ENCODE measurements around the gene PLIN3. TPM values are rescaled to one million over a fixed set of nuclear protein-coding genes. Genes with fewer than 3 reads are reported as not detected.
"Not testable (repeated sequence)": the region's sequence is repeated elsewhere in the genome, so short reads cannot be mapped to it uniquely, and the experiment has no call there.

Gene PLIN3
- total RNA-seq, 1 experiment from 2014 or later = 36.9 TPM

DNA sequence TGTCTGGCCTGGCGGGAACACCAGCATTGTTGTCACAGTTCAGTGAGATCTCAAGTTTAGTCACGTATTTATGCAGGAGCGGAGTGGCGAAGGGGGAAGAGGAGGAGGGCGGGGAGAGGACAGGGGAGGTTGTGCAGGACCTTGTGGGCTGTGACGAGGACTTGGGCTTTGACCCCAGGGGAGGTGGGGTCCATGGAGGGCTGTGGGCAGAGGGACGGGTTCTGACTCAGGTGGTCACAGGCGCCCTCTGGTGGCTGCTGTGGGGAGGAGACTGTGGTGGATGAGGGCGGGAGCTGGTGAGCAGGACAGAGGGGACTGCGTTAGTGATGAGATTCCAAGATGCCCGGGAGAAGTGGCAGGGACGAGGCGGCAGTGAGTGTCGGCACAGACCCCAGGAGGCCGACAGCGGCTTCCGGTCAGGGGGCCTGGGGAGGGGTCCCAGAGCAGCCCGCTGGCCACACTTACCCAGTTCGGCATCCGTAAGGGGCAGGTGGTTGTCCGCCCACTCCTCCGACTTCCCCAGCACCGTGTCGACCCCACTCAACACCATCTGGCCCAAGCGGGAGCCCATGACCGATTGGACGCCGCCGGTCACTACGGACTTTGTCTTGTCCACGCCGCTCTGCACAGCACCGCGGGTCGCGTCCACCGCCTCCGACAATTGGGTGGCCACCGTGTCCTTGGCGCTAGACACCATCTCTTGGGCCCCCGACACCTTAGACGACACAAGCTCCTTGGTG, 15.7 kb downstream of the PLIN3 start:
- DNase-seq (ENCODE audit: extremely low read depth, low read depth) = no peak

DNA sequence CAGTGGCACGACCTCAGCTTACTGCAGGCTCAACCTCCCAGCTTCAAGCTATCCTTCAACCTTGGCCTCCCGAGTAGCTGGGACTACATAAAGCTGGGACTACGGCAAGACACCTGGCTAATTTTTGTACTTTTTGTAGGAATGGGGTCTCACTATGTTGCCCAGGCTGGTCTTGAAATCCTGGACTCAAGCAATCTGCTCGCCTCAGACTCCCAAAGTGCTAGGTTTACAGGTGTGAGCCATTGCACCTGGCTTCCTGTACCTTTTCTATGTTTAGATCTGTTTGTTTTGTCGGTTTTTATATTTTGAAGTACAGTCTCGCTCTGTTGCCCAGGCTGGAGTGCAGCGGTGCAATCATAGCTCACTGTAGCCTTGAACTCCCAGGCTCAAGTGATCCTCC, 18.4 kb downstream of the PLIN3 start:
- DNase-seq (ENCODE audit: extremely low read depth, low read depth) = no peak

DNA sequence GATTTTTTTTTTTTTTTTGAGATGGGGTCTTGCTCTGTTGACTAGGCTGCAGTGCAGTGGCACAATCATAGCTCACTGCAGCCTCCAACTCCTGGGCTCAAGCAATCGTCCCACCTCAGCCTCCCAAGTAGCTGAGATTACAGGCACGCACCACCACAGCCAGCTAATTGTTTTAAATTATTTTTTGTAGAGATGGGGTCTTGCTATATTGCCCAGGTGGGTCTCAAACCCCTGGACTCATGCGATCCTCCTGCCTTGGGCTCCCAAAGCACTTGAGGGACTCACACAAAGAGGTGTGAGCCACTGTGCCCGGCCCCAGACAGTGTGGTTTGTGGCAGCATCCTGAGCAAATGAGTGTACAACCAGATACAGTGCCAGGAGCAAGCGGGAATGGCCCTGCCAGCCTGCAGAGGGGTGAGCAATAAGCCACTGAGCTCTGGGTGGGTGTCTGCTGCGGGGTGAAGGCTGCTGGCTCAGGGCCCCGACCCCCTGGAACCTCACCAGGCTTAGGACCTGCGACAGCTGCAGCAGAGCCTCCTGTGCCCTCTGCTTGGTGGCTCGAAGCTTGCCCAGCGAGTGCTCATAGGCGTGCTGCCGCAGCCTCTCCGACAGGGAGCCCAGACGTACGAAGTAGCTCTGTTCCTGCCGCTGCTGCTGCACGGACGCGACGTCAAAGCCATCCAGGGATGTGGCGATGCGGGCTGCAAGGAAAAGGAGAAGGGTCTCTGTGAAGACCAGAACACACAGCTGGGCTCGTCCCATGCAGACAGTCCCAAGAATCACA, 20.1 kb downstream of the PLIN3 start:
- no peak for DNase-seq (ENCODE audit: extremely low read depth, low read depth)

DNA sequence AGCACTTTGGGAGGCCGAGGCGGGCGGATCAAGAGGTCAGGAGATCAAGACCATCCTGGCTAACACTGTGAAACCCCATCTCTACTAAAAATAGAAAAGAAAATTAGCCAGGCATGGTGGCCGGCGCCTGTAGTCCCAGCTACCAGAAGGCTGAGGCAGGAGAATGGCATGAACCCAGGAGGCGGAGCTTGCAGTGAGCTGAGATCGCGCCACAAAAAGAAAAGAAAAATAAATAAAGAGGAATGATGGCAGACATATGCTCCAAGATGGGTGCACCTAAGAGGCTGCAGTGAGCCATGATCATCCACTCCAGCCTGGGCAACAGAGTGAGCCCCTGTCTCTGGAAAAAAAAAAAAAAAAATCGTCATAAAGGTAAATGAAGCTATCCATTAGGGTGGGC, 21.5 kb downstream of the PLIN3 start:
- DNase-seq (ENCODE audit: extremely low read depth, low read depth) = not testable (repeated sequence)

DNA sequence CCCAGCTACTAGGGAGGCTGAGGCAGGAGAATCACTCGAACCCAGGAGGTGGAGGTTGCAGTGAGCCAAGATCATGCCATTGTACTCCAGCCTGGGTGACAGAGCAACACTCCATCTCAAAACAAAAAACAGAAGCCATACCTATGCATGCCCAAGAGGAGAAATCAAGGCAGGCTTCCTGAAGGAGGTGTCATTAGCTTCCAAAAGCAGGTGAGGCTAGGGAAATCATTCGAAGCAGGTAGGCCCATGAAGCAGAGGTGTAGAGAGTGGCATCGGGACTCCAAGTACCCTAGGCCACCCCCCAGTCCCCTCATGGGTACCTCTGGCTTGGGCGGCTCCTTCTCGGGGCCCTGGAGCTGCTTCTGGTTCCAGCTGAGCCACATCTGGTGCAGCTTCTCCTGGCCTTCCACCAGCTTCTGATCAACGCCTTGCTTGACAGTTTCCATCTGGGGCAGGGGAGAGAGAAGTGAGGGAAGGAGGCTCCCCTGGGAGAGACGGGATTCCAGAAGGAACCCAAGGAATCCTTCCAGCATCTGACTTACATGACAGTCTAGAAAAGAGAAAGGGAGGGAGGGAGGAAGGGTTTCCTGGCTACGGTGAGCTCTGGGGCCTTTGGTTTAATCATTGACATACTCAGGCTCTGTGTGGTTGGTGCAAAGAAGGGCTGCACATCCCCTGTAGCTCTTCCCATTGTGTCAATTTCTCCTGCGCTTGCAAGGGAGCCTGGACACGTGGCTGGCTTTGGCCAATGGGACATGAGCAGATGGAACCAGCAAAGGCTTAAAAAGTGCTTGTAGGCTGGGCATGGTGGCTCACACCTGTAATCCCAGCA, 22.9 kb downstream of the PLIN3 start:
- DNase-seq (ENCODE audit: extremely low read depth, low read depth) = no peak

DNA sequence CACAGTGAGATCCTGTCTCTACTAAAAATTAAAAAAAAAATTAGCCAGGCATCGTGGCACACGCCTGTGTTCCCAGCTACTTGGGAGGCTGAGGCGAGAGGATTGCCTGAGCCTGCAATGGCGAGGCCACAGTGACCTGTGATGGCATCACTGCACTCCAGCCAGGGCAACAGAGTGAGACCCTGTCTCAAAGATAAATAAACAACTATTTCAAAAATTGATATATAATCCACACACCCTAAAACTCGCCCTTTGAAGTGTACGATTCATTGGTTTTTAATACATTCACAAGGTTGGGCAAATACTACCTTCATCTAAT, 23.9 kb downstream of the PLIN3 start:
- DNase-seq (ENCODE audit: extremely low read depth, low read depth) = no peak

DNA sequence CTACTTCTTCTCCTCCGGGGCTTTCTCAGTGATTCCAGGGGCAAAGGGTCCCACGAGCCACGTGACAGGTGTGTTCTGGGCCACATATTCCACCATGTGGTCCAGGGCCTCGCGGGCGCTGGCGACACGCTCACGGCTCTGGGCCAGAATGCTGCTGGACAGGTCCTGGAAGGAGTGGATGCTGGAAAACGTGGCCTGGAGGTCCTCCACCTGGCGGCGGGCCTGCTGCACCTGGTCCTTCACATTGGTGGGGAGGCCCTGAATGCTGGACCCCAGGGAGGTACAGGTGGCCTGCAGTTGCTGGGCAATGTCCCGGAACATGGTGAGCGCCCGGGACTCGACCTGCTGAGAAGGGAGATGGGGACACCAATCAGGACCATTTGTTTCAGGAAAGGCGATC, 28.3 kb downstream of the PLIN3 start:
- no peak for DNase-seq (ENCODE audit: extremely low read depth, low read depth)

DNA sequence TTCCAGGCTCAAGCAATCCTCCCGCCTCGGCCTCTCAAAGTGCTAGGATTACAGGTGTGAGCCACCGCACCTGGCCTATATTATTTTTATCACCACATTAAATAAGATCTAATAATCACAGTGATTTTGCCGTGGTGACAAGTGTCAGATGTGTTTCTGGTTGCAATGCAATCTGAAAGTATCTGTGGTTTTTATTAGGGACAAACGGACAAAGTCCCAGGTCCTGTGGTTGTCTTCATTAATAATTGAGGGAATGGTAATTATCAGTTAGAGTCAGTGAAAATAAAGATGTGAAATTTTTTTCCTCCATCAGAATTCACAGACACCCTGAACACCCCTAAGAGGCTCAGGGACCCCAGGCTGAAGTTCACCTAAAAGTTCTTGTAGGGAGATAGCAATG, 34.7 kb downstream of the PLIN3 start:
- no peak for DNase-seq (ENCODE audit: extremely low read depth, low read depth)

DNA sequence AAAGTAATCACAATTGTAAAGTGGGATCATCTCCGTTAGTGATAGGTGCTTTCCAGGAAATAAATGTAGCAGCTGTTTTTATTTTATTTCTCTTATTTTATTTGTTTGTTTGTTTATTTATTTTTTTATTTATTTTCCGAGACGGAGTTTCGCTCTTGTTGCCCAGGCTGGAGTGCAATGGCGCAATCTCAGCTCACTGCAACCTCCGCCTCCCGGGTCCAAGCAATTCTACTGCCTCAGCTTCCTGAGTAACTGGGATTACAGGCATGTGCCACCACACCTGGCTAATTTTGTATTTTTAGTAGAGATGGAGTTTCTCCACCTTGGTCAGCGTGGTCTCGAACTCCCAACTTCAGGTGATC, 35.5 kb downstream of the PLIN3 start:
- not testable (repeated sequence) for DNase-seq (ENCODE audit: extremely low read depth, low read depth)

DNA sequence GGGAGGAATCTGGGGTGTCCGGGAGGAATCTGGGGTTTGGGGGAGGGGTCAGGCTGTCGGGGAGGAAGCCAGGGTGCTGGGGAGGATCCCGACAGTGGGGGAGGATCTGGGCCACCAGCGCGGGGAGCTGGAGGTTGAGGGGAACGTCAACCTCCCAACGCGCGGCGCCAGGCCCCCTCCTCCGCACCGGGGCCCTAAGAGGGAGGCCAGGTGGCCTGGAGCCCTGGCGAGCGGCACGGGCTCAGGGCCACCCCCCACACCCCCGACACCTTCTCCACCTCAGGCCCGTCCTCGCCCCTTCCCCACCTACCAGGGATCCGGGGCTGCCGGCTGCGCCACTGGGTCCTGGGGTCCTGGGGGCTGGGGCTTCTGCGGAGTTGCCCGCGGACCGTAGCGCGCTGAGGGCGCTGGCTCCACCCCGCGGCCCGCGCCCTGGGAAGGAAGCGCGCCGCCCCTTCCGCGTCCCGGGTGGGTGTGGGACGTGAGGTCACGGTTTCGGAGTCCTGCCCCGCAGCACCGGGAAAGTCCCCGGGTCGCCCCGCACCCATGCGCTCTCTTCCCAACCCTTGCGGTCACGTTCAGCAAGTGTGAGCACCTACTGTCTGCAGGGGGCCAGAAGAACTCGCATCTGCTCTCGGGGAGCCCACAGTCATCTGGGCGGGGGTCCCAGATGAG, 36.0 kb downstream of the PLIN3 start, which contains the start of gene TICAM1:
Gene TICAM1, minus strand, starts transcription at position 409 of the 675 bp plus-strand sequence. CDS start 13,335 bp downstream, outside the sequence.
- DNase-seq (ENCODE audit: extremely low read depth, low read depth) = peak; percentile 30

DNA sequence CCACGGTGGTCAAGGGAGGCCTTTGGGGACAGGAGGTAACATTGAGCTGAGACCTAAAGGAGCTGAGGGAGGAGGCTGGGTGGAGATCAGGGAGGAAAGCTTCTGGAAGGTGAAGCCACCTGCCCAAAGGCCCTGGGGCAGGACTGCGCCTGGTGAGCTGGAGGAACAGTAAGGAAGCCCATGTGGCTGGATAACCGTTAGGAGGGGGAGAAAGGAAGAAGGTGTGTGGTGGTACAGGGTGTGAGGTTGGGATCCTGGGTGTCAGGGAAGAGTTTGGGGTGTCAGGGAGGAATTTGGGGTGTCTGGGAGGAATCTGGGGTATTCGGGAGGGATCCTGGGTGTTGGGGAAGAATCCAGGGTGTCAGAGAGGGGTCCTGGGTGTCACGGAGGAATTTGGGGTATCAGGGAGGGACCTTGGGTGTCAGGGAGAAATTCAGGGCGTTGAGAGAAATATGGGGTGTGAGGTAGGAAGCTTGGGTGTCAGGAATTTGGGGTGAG, 36.6 kb downstream of the PLIN3 start:
- DNase-seq (ENCODE audit: extremely low read depth, low read depth) = no peak

DNA sequence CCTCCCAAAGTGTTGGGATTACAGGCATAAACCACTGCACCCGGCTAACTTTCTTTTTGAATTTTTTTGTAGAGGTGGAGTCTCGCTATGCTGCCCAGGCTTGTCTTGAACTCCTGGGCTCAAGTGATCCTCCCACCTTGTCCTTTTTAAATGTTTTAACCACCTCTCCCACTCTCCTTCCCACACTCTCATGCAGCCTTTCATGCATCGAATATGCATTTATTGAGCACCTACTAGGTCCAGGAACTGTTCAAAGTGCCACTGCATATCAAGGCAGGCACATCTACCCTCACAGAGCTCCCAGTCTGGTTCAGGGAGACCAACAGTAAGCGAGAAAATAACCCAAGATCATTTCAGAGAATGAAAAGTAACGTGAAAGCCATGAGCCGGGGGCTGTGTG, 37.1 kb downstream of the PLIN3 start:
- no peak for DNase-seq (ENCODE audit: extremely low read depth, low read depth)

DNA sequence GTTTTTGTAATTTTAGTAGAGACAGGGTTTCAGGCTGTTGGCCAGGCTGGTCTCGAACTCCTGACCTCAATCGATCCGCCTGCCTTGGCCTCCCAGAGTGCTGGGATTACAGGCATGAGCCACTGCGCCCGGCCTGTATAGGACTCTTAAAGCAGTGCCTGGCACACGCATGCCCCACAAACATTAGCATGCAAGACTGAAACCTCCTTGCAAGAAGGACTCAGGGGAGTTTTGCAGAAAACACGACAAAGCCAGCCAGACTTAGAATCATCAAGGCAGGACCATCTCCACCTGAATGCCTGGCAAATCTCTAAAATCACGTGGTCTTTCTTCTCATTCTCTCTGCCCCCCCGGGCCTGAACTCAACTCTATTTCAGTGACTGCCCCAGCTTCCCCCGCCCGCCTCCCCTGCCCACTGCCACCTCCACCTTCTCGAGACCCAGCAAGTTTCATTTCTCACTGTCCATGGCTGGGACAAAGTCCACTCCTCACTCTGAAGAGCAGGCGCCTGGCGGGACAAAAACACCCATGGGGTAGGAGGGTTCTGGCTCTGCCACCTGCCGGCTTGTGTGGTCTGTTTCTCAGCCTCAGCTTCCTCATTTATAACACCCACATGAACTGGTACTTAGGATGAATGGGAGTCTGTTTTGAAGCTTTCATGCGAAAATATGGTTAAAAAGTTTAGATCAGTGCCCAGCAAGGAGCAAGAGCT, 38.3 kb downstream of the PLIN3 start:
- DNase-seq (ENCODE audit: extremely low read depth, low read depth) = no peak

DNA sequence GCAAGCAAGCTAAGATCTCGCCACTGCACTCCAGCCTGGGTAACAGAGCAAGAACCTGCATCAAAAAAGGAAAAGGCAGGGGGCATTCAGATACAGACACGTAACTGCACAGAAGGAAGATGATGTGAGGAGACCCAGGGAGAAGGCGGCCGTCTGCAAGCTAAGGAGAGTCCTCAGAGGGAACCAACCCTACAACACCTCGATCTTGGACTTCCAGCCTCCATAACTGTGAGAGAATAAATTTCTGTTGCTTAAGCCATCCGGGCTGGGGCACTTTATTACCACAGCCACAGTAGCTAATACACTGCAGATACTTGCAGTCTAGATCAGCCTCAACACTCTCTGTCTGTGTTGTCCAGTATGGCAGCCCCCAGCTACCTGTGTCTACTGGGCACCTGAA, 43.9 kb downstream of the PLIN3 start:
- DNase-seq (ENCODE audit: extremely low read depth, low read depth) = no peak

DNA sequence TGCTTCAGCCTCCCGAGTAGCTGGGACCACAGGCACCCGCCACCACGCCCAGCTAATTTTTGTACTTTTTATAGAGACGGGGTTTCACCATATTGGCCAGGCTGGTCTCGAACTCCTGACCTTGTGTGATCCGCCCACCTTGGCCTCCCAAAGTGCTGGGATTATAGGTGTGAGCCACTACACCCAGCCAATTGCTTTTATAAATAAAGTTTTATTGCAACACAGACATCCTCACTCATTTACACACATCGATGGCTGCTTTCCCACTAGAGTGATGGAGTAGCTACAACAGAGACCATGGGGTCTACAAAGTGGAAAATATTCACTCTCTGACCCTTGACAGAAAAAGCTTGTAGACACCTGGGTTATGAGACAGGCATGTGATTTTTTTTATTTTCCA, 45.1 kb downstream of the PLIN3 start:
- DNase-seq (ENCODE audit: extremely low read depth, low read depth) = not testable (repeated sequence)

DNA sequence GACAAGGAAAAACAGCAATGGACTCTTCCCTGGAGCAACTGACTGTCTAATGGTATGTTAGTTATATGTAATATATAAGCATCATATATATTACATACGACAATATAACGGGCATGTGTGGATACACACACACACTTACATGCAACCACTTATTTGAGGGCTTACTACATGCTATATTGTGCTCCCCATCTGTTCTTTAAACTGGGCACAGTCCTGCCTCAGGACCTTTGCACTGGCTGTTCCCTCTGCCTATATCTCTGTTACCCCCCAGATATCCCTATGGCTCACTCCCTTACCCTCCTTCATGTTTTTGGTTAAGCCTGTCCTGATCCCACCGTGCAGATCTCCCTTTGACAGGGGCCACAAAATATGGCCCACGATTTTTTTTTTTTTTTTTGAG, 46.2 kb downstream of the PLIN3 start:
- no peak for DNase-seq (ENCODE audit: extremely low read depth, low read depth)

DNA sequence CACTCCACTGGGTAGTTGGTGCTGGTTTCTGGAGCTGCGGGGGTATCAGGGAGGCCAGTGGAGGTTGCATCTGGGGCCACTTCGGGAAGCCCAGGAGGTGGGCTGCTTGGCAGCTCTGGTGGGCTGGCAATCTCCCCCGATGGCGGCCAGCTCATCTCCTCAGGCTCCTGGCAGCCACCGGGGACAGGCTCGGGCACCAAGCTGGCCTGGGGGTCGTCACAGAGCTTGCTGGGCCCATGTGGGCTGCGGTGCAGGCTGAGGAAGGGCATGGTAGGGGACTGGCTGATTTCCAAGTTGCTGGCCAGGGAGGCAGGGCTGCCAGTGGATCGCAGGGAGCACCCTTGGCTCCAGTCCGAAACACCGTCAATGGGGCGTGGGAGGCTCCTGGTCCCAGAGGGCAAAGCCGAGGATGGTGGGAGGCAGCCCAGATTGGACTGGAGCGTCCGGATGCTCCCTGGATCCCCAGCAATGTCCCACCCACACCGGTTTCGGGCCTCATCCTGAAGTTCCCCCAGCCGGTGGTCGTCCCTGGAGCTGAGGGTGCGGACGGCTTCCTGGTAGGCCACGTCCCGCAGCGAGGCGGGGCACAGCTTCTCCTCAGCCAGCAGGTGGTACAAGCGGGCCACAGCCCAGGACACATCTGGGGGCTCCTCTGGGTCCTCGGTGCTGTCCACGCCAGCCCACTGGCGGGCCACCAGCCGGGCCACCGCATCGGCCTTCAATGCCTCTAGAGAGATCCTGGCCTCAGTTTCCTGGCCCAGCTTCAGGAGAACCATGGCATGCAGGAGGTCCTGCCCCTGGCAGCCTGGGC, 49.8 kb downstream of the PLIN3 start:
- DNase-seq (ENCODE audit: extremely low read depth, low read depth) = no peak

DNA sequence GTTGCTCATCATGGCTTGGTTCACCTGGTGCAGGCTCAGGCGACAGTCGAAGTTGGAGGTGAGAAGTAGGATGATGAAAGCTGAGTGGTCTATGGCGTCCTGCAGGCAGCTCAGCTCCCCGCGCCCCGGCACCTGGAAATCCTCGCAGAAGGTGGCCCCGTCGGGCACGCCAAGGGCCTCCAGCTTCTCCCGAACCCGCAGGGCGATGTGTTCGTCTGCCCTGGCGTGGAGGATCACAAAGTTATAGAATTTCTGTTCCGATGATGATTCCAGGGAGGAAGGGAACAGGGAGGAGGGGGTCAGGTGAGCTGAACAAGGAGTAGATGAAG, 50.6 kb downstream of the PLIN3 start:
- no peak for DNase-seq (ENCODE audit: extremely low read depth, low read depth)

DNA sequence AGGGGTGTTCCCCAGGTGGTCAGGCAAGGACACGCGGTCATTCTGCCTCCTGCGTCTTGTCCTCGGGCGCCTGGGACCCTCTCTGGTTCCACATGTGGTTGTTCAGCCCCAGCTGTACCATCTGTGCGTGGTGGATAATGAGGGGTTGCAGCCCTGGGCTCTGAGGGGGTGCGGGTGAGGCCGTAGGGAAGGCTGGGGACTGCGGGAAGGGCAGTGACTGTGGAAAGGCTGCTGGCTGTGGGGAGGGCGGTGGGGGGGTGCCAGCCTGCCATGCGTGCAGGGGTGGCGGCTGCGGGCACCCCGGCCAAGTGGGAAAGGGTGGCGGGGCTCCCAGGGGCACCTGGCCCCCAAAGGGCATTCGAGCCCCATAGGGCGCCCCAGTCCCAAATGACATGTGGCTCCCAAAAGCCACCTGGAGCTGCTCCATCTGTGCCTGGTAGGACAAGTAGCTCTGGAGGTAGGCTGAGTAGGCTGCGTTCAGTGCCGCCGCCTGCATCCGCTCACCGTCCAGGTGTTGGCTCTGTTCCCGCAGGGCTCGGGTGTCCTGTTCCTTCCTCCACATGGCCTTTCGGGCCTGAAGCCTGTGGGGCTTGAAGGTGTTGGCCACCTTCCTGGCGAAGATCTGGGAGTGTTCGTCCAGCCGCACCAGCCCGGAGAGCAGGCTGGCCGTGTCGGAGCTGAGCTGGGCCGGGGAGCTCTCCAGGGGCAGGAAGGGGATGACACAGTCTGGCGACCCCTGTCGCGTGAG, 51.1 kb downstream of the PLIN3 start:
- no peak for DNase-seq (ENCODE audit: extremely low read depth, low read depth)
